ENCODE results near the gene CACNA2D2. TPM values are rescaled to one million over a fixed set of nuclear protein-coding genes. Genes with fewer than 3 reads are reported as not detected.

The CACNA2D2 gene
- total and polyA plus RNA-seq, 2 of the 8 experiments (the other 6 are each of a cell fraction or from before 2014, with no cell fraction given) = 14.1 to 25.0 TPM

DNA sequence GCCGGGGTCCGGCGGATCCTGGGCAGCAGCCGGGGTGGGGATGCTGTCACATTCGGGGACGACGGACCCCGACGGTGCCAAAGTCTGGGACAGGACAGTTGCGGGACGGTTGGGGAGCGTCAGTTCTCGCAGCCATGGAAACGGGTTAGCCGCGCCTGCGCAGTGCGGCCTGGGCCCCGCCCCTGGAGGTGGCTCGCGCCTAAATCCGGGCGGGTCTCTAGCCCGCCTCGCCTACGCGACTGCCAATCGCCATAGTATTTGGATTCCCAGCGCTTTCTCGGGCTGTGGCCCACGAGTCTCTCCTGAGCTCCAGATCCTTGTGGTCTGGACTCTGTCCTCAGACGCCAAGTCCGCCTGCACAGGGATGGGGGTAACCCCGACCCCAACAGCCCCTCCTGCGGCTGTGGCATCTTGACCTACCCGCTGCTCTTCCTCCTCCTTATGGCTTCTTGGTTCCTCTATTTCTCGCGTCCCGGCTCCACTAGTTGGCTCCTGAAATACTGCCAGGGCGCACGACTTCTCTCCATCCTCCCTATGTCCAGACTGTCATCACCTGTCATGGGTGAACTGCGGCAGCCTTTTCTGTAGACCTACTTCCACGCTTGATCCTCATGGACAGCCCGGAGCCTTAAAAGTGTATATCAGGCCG lies 157.7 kb downstream of the CACNA2D2 start, which contains the start of gene ZMYND10 (continued):
- TF ChIP-seq FOSL1 (IDR thresholded peaks at IDR 0.05; ENCODE audit: insufficient read depth, low read depth, low read length) (peak; percentile 18; the same call in 1 of the 2 replicates), KDM4A (IDR thresholded peaks at IDR 0.05; ENCODE audit: low read depth, low read length, severe bottlenecking) (peak; percentile 58), EGR1 (IDR thresholded peaks at IDR 0.05; ENCODE audit: borderline replicate concordance, low read depth, low read length) (peak; percentile 48; the same call in 1 of the 2 replicates), SUZ12 (IDR thresholded peaks at IDR 0.05; ENCODE audit: low read length) (no peak), CBX8 (IDR thresholded peaks at IDR 0.05; ENCODE audit: borderline replicate concordance, low read depth, low read length) (no peak), NANOG (IDR thresholded peaks at IDR 0.05; ENCODE audit: insufficient read depth, low read depth, low read length, poor library complexity, severe bottlenecking) (no peak), RFX5 (IDR thresholded peaks at IDR 0.05; ENCODE audit: borderline replicate concordance, low read depth, low read length) (no peak)

Data from H1 (cell line).